Measurements from ENCODE around the gene TMEM190.

TMEM190 gene

DNA sequence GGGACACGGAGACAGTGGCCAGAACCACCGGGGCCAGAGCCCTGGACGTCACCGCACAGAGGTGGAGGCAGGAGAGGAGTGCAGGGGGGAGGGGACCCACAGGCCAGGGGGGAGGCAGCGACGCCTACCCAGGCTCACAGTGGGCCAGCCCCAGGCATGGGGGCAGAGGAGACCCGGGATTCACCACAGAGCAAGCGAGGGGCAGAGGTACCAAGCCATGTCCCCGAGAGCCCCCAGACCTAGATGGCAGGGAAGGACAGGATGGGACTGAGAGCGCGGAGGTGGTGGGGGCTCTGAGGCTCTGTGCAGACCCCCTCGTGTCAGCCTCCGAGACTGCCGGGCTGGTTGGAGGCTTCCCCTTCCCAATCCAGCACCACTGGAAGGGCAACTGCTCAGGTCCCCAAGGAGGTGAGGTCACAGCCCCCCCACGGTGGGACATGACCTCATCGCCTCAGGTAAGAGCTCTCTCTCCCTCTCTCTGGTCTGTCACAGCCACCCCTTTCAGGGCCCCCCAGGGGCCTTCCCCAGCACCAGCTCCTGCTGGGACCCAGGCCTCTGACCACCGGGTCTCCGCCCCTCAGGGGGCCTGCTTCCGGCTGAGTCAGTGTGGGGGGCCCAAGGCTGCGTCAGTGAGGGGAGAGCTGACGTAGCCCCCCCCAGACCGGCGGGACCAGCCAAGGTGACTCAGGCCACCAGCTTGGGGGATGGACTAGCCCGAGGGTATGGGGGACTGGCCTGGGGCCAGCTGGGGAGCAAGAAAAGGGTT lies 4.1 kb upstream of the TMEM190 start:
- no peak for DNase-seq

DNA sequence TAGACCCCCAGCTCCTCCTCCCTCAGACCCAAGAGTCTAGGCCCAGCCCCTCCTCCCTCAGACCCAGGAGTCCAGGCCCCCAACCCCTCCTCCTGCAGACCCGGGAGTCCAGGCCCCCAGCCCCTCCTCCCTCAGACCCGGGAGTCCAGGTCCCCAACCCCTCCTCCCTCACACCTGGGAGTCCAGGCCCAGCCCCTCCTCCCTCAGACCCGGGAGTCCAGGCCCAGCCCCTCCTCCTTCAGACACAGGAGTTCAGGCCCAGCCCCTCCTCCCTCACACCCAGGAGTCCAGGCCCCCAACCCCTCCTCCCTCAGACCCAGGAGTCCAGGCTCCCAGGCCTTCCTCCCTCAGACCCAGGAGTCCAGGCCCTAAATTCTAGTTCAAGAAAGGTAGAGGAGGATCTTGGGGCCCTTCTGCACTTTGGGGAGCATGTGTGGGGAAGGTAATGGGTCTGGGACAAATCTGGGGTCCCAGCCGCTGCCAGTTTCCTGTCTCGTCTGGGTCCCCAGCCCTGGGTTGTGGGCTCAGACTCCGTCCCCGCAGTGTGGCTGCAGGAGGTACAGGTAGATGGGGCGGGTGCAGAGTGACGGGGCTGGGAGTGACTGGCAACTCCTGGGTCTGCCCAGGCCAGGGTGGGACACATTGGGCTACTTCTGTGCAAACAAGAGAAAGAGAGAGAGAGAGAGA lies 3.2 kb upstream of the TMEM190 start:
- no peak for DNase-seq

DNA sequence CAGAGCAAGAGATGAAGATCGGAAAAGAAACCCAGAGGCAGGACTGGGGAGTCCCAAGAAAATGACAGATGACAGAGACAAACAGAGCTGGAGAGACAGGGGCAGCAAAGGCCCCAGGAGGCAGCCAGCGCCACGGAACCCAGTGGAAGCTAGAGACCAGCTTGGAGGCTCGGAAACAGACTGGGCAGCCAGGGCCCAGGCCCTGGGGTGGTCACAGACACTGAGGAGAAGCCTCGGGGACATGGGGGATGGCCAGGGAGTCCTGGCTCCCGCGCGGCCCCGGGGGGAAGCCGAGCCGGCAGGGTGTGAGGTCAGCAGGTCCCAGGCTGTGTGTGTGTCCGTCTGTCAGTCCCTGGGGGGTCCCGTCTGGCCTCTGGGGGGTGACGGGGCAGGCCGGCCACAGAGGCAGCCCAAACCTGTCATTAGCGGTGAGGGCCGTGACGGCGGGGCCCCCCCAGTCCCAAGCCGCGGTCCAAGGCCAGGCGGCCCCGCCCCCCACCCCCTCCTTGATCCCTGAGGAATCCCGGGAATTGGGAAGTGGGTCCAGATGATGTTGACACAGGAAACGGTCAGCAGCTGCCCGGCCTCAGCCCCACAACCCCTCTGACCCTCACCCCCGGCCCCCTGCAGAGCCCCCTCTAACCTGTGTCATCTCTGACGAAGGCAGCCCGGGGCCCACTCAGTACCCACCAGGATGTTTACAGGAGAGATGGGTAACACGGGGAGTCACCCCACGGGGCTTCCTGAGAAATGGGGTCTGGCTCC lies 2.5 kb upstream of the TMEM190 start:
- DNase-seq: no peak

DNA sequence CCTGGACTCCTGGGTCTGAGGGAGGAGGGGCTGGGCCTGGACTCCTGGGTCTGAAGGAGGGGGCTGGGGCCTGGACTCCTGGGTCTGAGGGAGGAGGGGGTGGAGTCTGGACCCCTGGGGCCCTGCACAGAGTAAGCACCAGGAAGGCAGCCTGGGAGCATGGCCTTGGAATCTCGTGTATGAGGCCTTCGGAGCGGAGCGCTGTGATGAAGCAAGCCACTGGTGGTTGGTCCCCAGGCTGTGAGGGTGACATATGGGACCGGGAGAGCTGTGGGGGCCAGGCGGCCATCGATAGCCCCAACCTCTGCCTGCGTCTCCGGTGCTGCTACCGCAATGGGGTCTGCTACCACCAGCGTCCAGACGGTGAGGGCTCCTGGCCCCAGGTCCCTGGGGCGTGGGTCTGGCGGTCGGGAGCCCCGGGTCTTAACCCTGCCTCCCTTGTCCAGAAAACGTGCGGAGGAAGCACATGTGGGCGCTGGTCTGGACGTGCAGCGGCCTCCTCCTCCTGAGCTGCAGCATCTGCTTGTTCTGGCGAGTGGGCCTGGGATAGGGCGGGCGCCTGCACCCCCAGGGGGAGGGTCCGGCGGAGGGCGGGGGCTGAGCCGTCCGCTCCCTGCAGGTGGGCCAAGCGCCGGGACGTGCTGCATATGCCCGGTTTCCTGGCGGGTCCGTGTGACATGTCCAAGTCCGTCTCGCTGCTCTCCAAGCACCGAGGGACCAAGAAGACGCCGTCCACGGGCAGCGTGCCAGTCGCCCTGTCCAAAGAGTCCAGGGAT lies 918 bp downstream of the TMEM190 start:
- DNase-seq: no peak

DNA sequence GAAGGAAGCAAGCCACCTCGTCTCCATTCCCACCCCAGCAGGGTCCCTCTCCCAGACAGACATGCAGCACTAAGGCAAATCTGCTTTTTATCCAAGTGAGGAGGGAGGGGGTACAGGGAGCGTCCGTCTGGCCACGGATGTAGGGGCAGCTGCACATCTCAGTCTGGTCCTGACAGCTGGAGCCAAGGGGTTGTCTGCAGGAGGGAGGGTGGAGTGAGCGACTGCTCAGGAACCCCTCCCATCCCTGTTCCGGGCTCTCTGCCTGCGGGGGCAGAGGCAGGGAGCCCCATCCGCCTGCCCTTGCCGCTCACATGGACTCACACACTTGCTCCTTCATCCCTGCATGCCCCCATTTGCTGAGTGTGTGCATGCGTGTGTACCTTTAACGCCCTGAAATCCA lies 2.5 kb downstream of the TMEM190 start:
- DNase-seq: no peak

DNA sequence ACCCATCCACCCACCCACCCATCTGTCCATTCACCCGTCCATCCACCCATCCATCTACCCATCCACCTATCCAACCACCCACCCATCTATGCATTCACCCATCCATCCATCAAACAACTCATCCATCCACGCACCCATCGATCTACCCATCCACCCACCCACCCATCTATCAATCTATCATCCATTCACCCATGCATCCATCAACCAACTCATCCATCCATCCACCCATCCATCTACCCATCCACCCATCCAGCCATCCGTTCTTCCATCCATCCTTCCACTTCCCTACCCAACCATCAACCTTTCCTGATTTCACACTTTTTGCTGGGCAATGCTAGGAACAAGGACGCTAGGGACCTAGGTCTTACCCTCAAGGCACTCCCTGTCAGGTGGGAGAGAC lies 5.4 kb downstream of the TMEM190 start:
- DNase-seq: no peak

DNA sequence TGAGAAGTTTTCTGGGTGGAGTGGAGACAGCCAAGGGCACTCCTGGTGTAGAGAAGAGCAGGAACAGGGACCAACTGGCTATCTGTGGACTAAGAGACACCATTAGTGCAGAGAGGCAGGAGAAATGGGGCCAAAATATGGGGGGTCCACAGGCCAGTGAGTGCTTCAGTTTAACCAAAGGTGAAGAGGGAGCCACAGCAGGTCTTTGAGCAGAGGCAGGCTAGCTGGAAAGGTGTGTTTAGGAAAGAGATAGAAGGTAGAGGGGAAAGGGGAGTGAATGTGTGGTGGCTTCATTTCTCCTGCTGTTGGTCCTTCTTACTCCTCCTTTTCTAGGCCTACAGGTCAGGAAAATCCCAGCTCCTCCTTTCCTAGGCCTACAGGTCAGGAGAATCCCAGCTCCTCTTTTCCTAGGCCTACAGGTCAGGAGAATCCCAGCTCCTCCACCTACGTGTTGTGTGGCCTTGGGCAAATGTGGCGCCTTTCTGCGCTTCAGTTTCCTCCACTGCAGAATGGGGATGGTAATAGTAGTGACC lies 6.0 kb downstream of the TMEM190 start:
- no peak for DNase-seq

DNA sequence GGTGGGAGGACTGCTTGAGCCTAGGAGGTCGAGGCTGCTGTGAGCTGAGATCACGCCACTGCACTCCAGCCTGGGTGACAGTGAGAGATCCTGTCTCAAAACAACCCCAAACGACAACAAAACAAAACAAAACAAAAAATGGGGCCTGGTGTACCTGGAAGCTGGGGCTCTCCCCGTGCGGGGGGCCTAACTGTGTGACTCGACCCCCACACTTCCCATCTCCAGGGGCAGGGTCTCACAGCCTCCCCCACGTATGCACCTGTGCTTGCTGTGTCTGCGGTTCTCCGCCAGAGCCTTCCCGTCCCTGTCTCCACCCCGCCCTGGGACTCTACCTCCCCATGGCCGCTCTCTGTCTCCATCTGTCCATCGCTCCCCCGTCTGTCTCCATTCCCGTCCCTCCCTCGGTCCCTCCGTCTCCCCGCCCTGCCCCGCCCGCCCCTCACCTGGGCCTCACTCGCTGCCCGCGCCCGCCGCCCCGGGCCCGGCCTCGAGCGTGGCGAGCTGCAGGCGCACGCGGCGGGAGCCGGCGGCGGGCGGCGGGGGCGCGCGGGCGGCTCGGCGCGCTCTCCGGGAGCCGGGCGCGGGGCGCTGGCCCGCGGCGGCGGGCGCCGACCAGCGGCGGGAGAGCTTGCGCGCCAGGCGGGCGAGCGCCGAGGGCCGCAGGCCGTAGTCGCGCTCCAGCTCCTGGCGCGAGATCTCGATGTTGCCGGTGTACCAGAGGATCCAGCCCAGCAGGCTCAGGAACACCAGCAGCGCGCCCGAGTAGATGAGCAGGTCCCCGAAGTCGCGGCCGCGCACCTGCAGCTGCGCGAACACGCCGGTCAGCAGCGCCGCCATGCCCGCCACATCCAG lies 6.9 kb downstream of the TMEM190 start:
- no peak for DNase-seq

DNA sequence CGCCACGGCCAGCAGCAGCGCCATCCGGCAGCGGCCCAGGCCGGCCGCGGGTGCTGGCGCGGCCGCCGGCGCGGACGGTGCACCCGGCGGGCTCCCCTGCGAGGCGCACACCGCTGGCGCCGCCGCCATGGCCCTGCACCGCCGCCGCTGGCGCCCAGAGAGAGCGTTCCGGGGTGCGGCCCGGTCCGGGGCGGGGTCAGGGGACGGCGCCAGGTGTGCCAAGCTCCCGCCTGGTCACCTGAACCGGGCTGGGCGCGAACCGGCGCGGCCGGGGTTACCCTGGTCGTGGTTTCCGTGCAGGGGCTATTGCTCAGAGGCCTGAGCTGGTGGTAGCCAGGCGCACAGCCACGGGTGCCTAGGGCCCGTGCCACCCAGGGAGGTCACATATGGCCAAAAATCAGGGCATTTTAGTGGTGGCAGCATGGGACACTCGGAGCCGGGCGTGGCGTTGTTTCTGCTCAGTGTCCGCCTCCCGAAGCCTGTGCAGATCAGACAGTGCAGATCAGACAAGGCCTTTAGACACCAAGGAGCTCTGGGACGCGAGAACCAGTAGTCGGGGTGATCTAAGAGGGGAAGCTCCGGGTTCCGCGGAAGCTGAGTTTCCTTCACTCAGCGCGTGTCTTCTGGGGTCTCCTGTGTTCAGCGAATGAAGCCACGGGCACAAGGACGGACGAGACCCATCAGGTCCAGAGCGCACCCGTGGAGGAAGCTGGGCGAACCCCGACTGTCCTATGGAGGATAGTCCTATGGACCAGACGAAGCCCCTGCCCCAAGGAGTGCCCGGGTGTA lies 7.7 kb downstream of the TMEM190 start, which contains the start of gene TMEM238:
Gene TMEM238, minus strand, starts transcription at position 162 of the 789 bp plus-strand sequence. Its CDS starts 33 bp downstream, at position 129.
- DNase-seq: no peak

DNA sequence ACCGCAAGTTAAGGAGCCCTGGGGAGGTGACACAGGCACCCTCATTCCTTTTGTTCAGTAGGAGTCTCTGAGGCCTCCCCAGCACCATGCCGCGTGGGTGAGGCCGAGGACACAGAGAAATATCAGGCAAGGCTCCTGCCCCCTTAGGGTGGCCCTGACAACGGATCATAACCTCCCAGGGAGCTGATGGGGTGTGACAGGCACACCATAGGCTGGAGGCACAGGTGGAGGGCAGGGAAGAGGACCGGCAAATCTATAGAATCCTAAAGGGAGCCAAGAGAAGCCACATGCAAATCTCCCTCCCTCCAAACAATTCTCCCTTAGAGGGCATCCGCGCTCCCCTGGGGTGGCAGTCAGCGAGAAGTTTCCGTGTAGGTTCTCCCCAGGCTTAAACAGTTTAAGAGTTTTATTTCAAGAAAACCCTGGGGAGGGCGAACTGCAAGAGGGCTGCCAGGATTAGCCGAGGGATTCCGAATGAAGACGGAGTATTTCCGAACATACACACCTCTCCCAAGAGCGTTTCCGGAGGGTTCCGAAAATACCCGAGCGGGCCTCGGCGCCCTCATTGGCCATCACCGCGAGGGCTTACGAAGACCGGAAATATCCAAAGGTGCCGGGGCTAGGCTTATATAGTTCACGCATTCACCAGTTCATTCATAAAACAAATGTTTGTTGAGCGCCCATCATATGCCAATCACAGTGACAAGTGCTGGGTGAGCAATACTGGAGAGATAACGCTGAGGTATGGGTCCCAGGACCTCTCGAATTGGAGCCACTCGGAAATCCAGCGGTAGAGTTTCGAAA lies 8.5 kb downstream of the TMEM190 start:
- DNase-seq: peak; percentile 87

DNA sequence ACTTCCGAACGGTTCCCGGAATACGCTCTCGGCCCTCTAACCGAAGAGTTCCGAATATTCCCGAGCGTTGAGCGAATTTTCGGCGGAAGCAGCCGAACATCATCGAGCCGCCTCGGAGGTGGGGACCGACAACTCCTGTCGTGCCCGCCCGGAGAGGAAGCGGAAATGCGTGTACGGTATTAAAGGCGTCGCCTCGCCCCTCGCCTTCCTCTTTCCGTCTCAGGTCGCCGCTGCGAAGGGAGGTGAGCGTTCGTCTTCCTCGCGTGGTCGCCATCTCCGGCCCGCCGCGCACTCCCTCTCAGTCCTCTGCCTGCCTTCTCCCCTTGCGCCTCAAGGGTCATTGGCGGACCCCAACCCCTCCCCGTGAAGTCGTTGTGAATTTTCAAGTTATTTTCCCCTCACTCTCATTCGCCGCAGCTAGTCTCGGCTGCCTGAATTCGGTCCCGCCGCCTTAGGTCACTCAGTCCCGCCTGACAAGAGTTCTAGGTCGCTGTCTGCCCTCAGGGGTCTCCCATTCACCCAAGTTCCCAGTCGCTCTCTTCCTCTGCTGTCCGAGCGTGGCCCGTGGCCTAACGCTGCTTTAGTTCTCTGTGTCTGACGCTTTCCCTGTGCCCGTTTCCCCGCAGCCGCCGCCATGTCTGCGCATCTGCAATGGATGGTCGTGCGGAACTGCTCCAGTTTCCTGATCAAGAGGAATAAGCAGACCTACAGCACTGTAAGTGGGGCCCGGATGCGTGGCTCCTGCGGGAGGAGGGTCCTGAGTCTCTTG lies 9.3 kb downstream of the TMEM190 start, which contains the start of gene RPL28:
Gene RPL28, plus strand, starts transcription at position 209 of the 769 bp plus-strand sequence. Its CDS starts 426 bp downstream, at position 635.
- DNase-seq: peak; percentile 97

DNA sequence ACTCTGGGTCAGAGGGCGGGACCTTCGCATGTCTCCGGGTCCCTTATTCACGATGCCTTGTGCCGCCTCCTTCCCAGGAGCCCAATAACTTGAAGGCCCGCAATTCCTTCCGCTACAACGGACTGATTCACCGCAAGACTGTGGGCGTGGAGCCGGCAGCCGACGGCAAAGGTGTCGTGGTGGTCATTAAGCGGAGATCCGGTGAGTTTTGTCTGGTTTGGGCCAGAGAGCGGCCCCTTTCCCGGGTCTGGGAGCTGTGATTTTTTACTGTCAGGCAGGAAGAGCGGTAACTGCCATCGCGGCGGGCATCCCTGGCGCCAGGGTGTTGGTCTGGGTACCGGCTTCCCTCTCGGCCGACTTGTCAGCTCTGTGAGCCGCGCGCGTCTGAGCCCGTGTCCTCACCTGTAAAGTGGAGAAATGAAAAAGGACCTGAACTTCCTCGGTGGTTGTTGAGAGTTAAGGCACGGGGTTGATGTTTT lies 9.9 kb downstream of the TMEM190 start:
- no peak for DNase-seq

DNA sequence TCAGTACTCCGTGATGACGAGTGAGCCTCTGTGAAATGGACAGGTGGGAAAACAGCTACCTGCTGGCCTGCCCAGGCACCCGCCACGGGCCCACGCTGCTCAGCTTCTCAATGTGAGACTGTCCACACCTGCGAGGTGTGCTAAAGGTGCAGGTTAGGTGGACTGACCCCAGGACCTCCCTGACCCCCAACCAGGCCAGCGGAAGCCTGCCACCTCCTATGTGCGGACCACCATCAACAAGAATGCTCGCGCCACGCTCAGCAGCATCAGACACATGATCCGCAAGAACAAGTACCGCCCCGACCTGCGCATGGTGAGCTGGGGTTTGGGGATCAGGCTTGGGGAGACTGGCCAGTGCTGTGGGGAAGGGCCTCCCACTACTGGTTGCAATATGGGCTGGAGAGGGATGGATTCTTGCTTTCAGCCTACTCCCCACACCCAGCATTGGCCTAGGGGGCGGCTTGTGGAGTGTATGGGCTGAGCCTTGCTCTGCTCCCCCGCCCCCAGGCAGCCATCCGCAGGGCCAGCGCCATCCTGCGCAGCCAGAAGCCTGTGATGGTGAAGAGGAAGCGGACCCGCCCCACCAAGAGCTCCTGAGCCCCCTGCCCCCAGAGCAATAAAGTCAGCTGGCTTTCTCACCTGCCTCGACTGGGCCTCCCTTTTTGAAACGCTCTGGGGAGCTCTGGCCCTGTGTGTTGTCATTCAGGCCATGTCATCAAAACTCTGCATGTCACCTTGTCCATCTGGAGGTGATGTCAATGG lies 11.3 kb downstream of the TMEM190 start:
- DNase-seq: no peak

DNA sequence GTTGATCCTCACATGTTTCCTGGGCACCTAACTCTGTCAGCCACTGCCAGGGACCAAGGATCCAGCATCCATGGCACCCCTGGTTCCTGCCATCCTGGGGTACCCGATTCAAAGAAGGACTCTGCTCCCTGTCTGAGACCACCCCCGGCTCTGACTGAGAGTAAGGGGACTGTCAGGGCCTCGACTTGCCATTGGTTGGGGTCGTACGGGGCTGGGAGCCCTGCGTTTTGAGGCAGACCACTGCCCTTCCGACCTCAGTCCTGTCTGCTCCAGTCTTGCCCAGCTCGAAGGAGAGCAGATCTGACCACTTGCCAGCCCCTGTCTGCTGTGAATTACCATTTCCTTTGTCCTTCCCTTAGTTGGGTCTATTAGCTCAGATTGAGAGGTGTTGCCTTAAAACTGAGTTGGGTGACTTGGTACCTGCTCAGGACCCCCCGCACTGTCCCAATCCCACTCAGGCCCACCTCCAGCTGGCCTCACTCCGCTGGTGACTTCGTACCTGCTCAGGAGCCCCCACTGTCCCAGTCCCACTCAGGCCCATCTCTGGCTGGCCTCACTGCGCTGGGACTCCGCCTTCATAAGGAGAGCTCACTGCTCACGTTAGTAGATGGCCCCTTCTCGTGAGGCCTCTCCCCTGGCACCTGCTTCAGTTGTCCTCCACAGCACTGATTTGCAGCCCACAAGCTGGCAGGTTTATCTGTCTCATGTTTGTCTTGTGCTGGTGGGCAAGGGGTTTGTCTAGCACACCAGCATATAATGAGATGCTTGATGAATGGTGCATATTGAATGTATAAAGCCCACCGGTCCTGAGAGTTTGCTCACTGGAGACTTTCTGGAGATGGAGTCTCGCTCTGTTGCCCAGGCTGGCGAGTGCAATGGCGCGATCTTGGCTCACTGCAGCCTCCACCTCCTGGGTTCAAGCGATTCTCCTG lies 13.0 kb downstream of the TMEM190 start:
- DNase-seq: no peak

DNA sequence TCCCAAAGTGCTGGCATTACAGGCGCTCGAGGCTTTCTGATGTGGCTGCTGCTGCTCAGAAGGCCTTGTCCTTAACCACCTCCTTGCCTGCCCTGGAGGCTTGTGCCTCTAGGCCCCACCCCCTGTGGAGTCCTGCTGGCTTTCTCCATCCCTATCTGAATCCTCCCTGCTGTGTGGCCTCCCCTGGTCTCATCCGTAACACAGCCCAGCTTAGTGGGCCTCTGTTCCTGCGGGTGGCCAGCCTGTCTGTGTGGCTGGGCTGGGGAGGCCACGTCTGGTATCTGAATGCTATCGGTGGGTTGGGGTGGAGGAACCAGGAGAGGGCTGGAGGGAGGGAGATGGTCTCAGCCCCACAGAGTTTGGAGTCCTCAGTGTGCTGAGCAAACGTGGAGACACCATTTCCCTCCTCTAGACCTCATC lies 13.8 kb downstream of the TMEM190 start:
- DNase-seq: no peak

DNA sequence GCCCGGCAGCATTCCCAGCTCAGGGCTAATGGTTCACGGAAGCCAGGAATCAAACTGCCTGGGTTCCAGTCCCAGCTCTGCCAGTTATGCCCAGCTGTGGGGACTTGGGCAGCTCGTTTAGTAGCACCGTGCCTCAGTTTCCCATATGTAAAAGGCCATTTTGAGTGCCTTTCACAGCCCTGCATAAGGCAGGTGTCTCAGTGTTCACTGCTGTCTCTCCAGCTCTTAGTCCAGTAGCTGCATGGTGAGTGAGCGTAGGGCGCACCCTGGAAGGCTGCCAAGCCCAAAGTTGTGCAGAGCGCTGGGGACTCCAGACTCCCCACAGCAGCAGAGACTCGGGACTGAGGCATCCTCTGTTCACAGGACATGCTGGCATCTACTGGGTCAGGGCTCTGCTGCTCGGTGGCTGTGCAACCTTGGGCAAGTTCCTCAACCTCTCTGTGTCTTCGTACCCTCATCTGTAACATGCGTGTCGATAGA lies 14.6 kb downstream of the TMEM190 start:
- no peak for DNase-seq
